HG02571 (cell line): ENCODE results near the gene ABCC8.

Experiments used
- ATAC-seq: cut with Tn5 transposase; IDR thresholded peaks from one replicate; pipeline ENCODE4 v1.9.1; 2021; ENCODE audit warnings: mild to moderate bottlenecking, moderate library complexity; ENCODE audit not compliant: unreplicated experiment

ABCC8 gene

GRCh38 chr11:17473071-17473744, 3.4 kb downstream of the ABCC8 start:
- ATAC-seq = no peak

GRCh38 chr11:17472467-17472866, 4.2 kb downstream of the ABCC8 start:
- ATAC-seq = no peak

GRCh38 chr11:17471501-17471900, 5.1 kb downstream of the ABCC8 start:
- ATAC-seq = no peak

- ATAC-seq = no peak
Observed at GRCh38 chr11:17469998-17470397, 6.6 kb downstream of the ABCC8 start.

GRCh38 chr11:17468122-17468521, 8.5 kb downstream of the ABCC8 start:
- ATAC-seq = no peak

GRCh38 chr11:17463546-17464174, 13.0 kb downstream of the ABCC8 start:
- no peak for ATAC-seq

- ATAC-seq = no peak
Observed at GRCh38 chr11:17462940-17463339, 13.7 kb downstream of the ABCC8 start.

GRCh38 chr11:17460406-17460805, 16.2 kb downstream of the ABCC8 start:
- ATAC-seq = no peak

- no peak for ATAC-seq
Observed at GRCh38 chr11:17459236-17459896, 17.3 kb downstream of the ABCC8 start.

- no peak for ATAC-seq
Observed at GRCh38 chr11:17458268-17458667, 18.4 kb downstream of the ABCC8 start.

GRCh38 chr11:17457396-17458173, 19.1 kb downstream of the ABCC8 start:
- no peak for ATAC-seq

GRCh38 chr11:17452668-17453067, 24.0 kb downstream of the ABCC8 start:
- no peak for ATAC-seq

GRCh38 chr11:17449158-17449557, 27.5 kb downstream of the ABCC8 start:
- no peak for ATAC-seq

GRCh38 chr11:17446482-17446881, 30.2 kb downstream of the ABCC8 start:
- ATAC-seq = no peak

- ATAC-seq = no peak
Observed at GRCh38 chr11:17445240-17445795, 31.3 kb downstream of the ABCC8 start.

GRCh38 chr11:17443926-17444690, 32.5 kb downstream of the ABCC8 start:
- ATAC-seq = no peak

- ATAC-seq = no peak
Observed at GRCh38 chr11:17443423-17443822, 33.2 kb downstream of the ABCC8 start.

- no peak for ATAC-seq
Observed at GRCh38 chr11:17443000-17443399, 33.6 kb downstream of the ABCC8 start.

GRCh38 chr11:17439316-17439782, 37.3 kb downstream of the ABCC8 start:
- no peak for ATAC-seq

- ATAC-seq = no peak
Observed at GRCh38 chr11:17437366-17437765, 39.3 kb downstream of the ABCC8 start.
